HepG2 (cell line): ENCODE results near the gene THOP1. TPM values are rescaled to one million over a fixed set of nuclear protein-coding genes. Genes with fewer than 3 reads are reported as not detected.

ENCODE experiments used
- CTCF ChIP-seq: sonication (generic); formaldehyde crosslinking; IDR thresholded peaks from 2 replicates; pipeline ENCODE4 v1.5.0; 2020; ENCODE audit warnings: mild to moderate bottlenecking, missing genetic modification reagents, moderate library complexity
- ERF ChIP-seq: IDR thresholded peaks from 2 replicates; pipeline ENCODE4 v1.6.1; 2018; ENCODE audit warnings: missing biosample characterization, missing genetic modification reagents
- FOXC1 ChIP-seq: sonication (generic); formaldehyde crosslinking; IDR thresholded peaks from 2 replicates; pipeline ENCODE4 v1.8.0; 2022; ENCODE audit warnings: mild to moderate bottlenecking, missing genetic modification reagents, borderline replicate concordance
- JUN ChIP-seq: sonication (generic); formaldehyde crosslinking; IDR thresholded peaks from 2 replicates; pipeline ENCODE4 v1.4.0; 2020; ENCODE audit warnings: mild to moderate bottlenecking, missing genetic modification reagents
- MAFK ChIP-seq, 2 experiments: IDR thresholded peaks in 1 of 2; conservative IDR thresholded peaks in 1 of 2; 2 replicates each; pipeline ENCODE4 v1.6.1; 2011; ENCODE audit warnings: improper control_type of control experiment in 2 of 2, low read length in 2 of 2
- MED13 ChIP-seq: sonication (generic); formaldehyde crosslinking; IDR thresholded peaks from 2 replicates; pipeline ENCODE4 v1.5.0; 2020; ENCODE audit warnings: missing genetic modification reagents
- PCBP2 ChIP-seq: fragments of 200-400 bp; formaldehyde crosslinking; optimal IDR thresholded peaks from 2 replicates; pipeline ENCODE3; 2018; ENCODE audit warnings: low read length, low read depth; ENCODE audit not compliant: poor library complexity, severe bottlenecking
- RCOR2 ChIP-seq: IDR thresholded peaks from 2 replicates; pipeline ENCODE4 v1.6.1; 2016; ENCODE audit warnings: missing biosample characterization, missing genetic modification reagents
- RFX5 ChIP-seq: IDR thresholded peaks from 2 replicates; pipeline ENCODE4 v1.6.1; 2011; ENCODE audit warnings: low read depth, low read length, improper control_type of control experiment
- SSRP1 ChIP-seq: IDR thresholded peaks from 2 replicates; pipeline ENCODE4 v1.6.1; 2016; ENCODE audit warnings: control low read depth
- U2AF2 ChIP-seq: fragments of 200-400 bp; formaldehyde crosslinking; IDR thresholded peaks from 2 replicates; pipeline ENCODE4 v1.6.1; 2017; ENCODE audit warnings: low read depth, mild to moderate bottlenecking, low read length
- ZC3H13 ChIP-seq: sonication (generic); formaldehyde crosslinking; IDR thresholded peaks from 2 replicates; pipeline ENCODE4 v1.8.1; 2023; ENCODE audit warnings: mild to moderate bottlenecking, missing genetic modification reagents, moderate library complexity
- ZFX ChIP-seq: sonication (generic); formaldehyde crosslinking; IDR thresholded peaks from 2 replicates; pipeline ENCODE4 v1.4.0; 2020; ENCODE audit warnings: mild to moderate bottlenecking, low read depth, missing genetic modification reagents, moderate library complexity
- ZNF12 ChIP-seq: sonication (generic); formaldehyde crosslinking; IDR thresholded peaks from 2 replicates; pipeline ENCODE4 v1.5.0; 2020; ENCODE audit warnings: missing genetic modification reagents
- ZNF160 ChIP-seq: sonication (generic); formaldehyde crosslinking; IDR thresholded peaks from 2 replicates; pipeline ENCODE4 v1.8.0; 2022; ENCODE audit warnings: mild to moderate bottlenecking, inconsistent platforms, missing genetic modification reagents
- ZNF264 ChIP-seq: sonication (generic); formaldehyde crosslinking; IDR thresholded peaks from 2 replicates; pipeline ENCODE4 v1.4.0; 2020; ENCODE audit warnings: missing genetic modification reagents
- ZNF350 ChIP-seq: sonication (generic); formaldehyde crosslinking; IDR thresholded peaks from 2 replicates; pipeline ENCODE4 v1.4.0; 2020; ENCODE audit warnings: mild to moderate bottlenecking, low read depth, missing genetic modification reagents, borderline replicate concordance
- ZNF367 ChIP-seq: sonication (generic); formaldehyde crosslinking; IDR thresholded peaks from 2 replicates; pipeline ENCODE4 v1.4.0; 2020; ENCODE audit warnings: missing genetic modification reagents, borderline replicate concordance
- ZNF513 ChIP-seq: sonication (generic); formaldehyde crosslinking; conservative IDR thresholded peaks from 2 replicates; pipeline ENCODE4 v1.5.0; 2020; ENCODE audit warnings: missing genetic modification reagents
- ZNF766 ChIP-seq: sonication (generic); formaldehyde crosslinking; IDR thresholded peaks from 2 replicates; pipeline ENCODE4 v1.5.0; 2020; ENCODE audit warnings: missing genetic modification reagents, borderline replicate concordance
- ZNF775 ChIP-seq: sonication (generic); formaldehyde crosslinking; IDR thresholded peaks from 2 replicates; pipeline ENCODE4 v1.4.0; 2020; ENCODE audit warnings: missing genetic modification reagents, mild to moderate bottlenecking, moderate library complexity, borderline replicate concordance
- ZNF781 ChIP-seq: sonication (generic); formaldehyde crosslinking; IDR thresholded peaks from 2 replicates; pipeline ENCODE4 v1.5.1; 2020; ENCODE audit warnings: borderline replicate concordance, mild to moderate bottlenecking, missing genetic modification reagents; ENCODE audit errors: not compliant biosample characterization
- ZNF850 ChIP-seq: sonication (generic); formaldehyde crosslinking; conservative IDR thresholded peaks from 2 replicates; pipeline ENCODE4 v1.9.0; 2021; ENCODE audit warnings: mild to moderate bottlenecking, missing genetic modification reagents
- ZSCAN9 ChIP-seq: IDR thresholded peaks from 2 replicates; pipeline ENCODE4 v1.6.1; 2016; ENCODE audit warnings: borderline replicate concordance
- polyA plus RNA-seq, 8 experiments: library from polyadenylated mRNA; depleted of rRNA in 3 of 8; stranded (reverse) in 7 of 8; unstranded in 1 of 8; fragments of >200 nt; fragmentation: Illumina TruSeq in 4 of 8; extraction: Trizol in 4 of 8; gene quantifications; 2 replicates each; pipeline versions ENCODE4 v1.2.1 to v1.2.3, GENCODE V29; 2011 to 2016; ENCODE audit warnings: low read depth in 4 of 8, missing spikeins in 1 of 8, mixed read lengths in 1 of 8; ENCODE audit not compliant: insufficient read depth in 1 of 8
- total RNA-seq, 5 experiments: library from RNA; depleted of rRNA; stranded (reverse); fragments of >200 nt; fragmentation: Illumina TruSeq; extraction: Trizol; gene quantifications; 2 replicates each; pipeline ENCODE4 v1.2.3, GENCODE V29; 2016; ENCODE audit warnings: low read depth in 1 of 5
- TF ChIP-seq, protein P1 (sequence below): sonication (generic); formaldehyde crosslinking; IDR thresholded peaks from 2 replicates; pipeline ENCODE4 v1.8.0; 2022; ENCODE audit warnings: low read depth, missing genetic modification reagents

THOP1 gene
- total and polyA plus RNA-seq, 2 of the 13 experiments (the other 11 are each of a cell fraction or from before 2014, with no cell fraction given) = 74.4 to 116 TPM

- TF ChIP-seq ZNF766 (CRISPR knock-in tag) = peak; percentile 99
- peak; percentile 97 for TF ChIP-seq ZC3H13 (CRISPR knock-in tag)
- peak; percentile 86; the same call in 1 of the 2 replicates for TF ChIP-seq ZNF12 (CRISPR knock-in tag)
- peak; percentile 94 for TF ChIP-seq U2AF2
- TF ChIP-seq JUN = peak; percentile 47; the same call in 1 of the 2 replicates
- TF ChIP-seq ZNF367 (CRISPR knock-in tag) = peak; percentile 96
- no peak for TF ChIP-seq SSRP1 (CRISPR knock-in tag)
- peak; percentile 99 for TF ChIP-seq FOXC1 (CRISPR knock-in tag)
- TF ChIP-seq ZNF775 (CRISPR knock-in tag) = no peak
- peak; percentile 91; the same call in 1 of the 2 replicates for TF ChIP-seq ZSCAN9 (CRISPR knock-in tag)
- peak; percentile 85 for TF ChIP-seq MED13
- 0 out of 2 replicates have a peak, but pooled peaks have one; percentile 18 for TF ChIP-seq RCOR2 (CRISPR knock-in tag)
- peak; percentile 66; the same call in 1 of the 2 replicates for TF ChIP-seq RFX5
- TF ChIP-seq, protein P1, sequence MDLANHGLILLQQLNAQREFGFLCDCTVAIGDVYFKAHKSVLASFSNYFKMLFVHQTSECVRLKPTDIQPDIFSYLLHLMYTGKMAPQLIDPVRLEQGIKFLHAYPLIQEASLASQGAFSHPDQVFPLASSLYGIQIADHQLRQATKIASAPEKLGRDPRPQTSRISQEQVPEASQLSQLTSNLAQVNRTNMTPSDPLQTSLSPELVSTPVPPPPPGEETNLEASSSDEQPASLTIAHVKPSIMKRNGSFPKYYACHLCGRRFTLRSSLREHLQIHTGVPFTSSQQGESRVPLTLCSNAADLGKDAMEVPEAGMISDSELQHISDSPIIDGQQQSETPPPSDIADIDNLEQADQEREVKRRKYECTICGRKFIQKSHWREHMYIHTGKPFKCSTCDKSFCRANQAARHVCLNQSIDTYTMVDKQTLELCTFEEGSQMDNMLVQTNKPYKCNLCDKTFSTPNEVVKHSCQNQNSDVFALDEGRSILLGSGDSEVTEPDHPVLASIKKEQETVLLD (CRISPR knock-in tag) = peak; percentile 91
- peak; percentile 77 for TF ChIP-seq CTCF (CRISPR knock-in tag)
- TF ChIP-seq ERF (CRISPR knock-in tag) = peak; percentile 98
- peak; percentile 94 for TF ChIP-seq ZNF264 (CRISPR knock-in tag)
- no peak for TF ChIP-seq ZNF850
- TF ChIP-seq ZNF160 (CRISPR knock-in tag) = peak; percentile 71
- no peak for TF ChIP-seq MAFK (conservative IDR thresholded peaks at IDR 0.05 in 1 of 2, IDR thresholded peaks at IDR 0.05 in 1 of 2; ENCODE audit: low read length in 2 of 2)
- TF ChIP-seq ZNF781 = peak; percentile 98
- TF ChIP-seq PCBP2 = no peak
- TF ChIP-seq ZFX (CRISPR knock-in tag) = peak; percentile 82
- TF ChIP-seq ZNF350 (CRISPR knock-in tag) = peak; percentile 92
- TF ChIP-seq ZNF513 (CRISPR knock-in tag) = no peak
Measured at GRCh38 chr19:2782936-2783780, 2.1 kb upstream of the THOP1 start, which contains the start of gene SGTA (continued).
